Esophagus (tissue), 2 donors: ENCODE results near the gene HOMER1. TPM values are rescaled to one million over a fixed set of nuclear protein-coding genes. Genes with fewer than 3 reads are reported as not detected.

Experiments used
- H3K27ac ChIP-seq, 2 donors: one replicate each; pipeline ENCODE4 v1.5.1; 2013; ENCODE audit warnings: low read depth in 2 of 2, mild to moderate bottlenecking in 2 of 2, inconsistent platforms in 1 of 2, low read length in 1 of 2, moderate library complexity in 1 of 2
- H3K27me3 ChIP-seq, 2 donors: one replicate each; pipeline ENCODE4 v1.6.1; 2013; ENCODE audit warnings: low read length in 2 of 2, control low read depth in 1 of 2, mild to moderate bottlenecking in 1 of 2; ENCODE audit not compliant: insufficient read depth in 2 of 2, control insufficient read depth in 1 of 2
- H3K36me3 ChIP-seq, 2 donors: one replicate each; pipeline ENCODE4 v1.6.1; 2013; ENCODE audit warnings: low read length in 1 of 2; ENCODE audit not compliant: control insufficient read depth in 2 of 2, insufficient read depth in 2 of 2
- H3K4me1 ChIP-seq, 2 donors: one replicate each; pipeline ENCODE4 v1.6.1; 2013; ENCODE audit warnings: low read length in 1 of 2; ENCODE audit not compliant: control insufficient read depth in 2 of 2, insufficient read depth in 2 of 2
- H3K4me3 ChIP-seq, 2 donors: one replicate each; pipeline ENCODE4 v1.5.1; 2013; ENCODE audit warnings: low read length in 2 of 2, mild to moderate bottlenecking in 2 of 2, low read depth in 1 of 2, moderate library complexity in 1 of 2
- H3K9me3 ChIP-seq, 2 donors: one replicate each; pipeline ENCODE4 v1.6.1; 2013; ENCODE audit warnings: mild to moderate bottlenecking in 2 of 2, low read depth in 1 of 2, low read length in 1 of 2, moderate library complexity in 1 of 2; ENCODE audit not compliant: control insufficient read depth in 2 of 2, insufficient read depth in 1 of 2
- WGBS, 2 donors: extraction: QIAGEN DNeasy Blood & Tissue Kit; methylation state at CpG; one replicate each; pipeline ENCODE4 v1.1.7; 2013; 5-methylcytosine and 5-hydroxymethylcytosine counted together
- polyA plus RNA-seq, 2 donors: library from polyadenylated mRNA; stranded (reverse); fragments of 200-250 nt; gene quantifications; one replicate each; pipeline ENCODE4 v1.2.3, GENCODE V29; 2013
- donor health status: healthy with polysubstance abuse.
- donor health status: Bipolar disorder and iron deficiency.

HOMER1 gene
- polyA plus RNA-seq, 2 donors = 1.6 to 1.7 TPM

- H3K27me3 ChIP-seq = no peaks in the 10 kb centered on the region
- H3K27ac ChIP-seq = no peak overlapping the region
- H3K4me3 ChIP-seq = no peak overlapping the region
- H3K36me3 ChIP-seq = no peaks in the 10 kb centered on the region
- H3K9me3 ChIP-seq = no peaks in the 10 kb centered on the region
- WGBS, 2 donors = 74 to 84% methylated on average over 6 of the region's 6 CpGs
- H3K4me1 ChIP-seq = peaks cover 0 to 5% of the 10 kb centered on the region in 2 donors
Observed at GRCh38 chr5:79510638-79511037, 3.3 kb downstream of the HOMER1 start.

- Histone ChIP-seq H3K36me3 (no peaks in the 10 kb centered on the region), H3K4me3 (no peak overlapping the region), H3K4me1 (peaks cover 0 to 5% of the 10 kb centered on the region in 2 donors), H3K27ac (no peak overlapping the region), H3K27me3 (no peaks in the 10 kb centered on the region), H3K9me3 (no peaks in the 10 kb centered on the region)
- WGBS, 2 donors = 93 to 95% methylated on average over 1 of the region's 1 CpG
Observed at GRCh38 chr5:79509244-79509885, 4.6 kb downstream of the HOMER1 start.

- no peak overlapping the region for H3K27ac ChIP-seq
- WGBS, 2 donors = 90 to 92% methylated on average over 2 of the region's 2 CpGs
- no peak overlapping the region for H3K4me3 ChIP-seq
- H3K9me3 ChIP-seq = no peaks in the 10 kb centered on the region
- H3K4me1 ChIP-seq = peaks cover 0 to 5% of the 10 kb centered on the region in 2 donors
- no peaks in the 10 kb centered on the region for H3K27me3 ChIP-seq
- no peaks in the 10 kb centered on the region for H3K36me3 ChIP-seq
Observed at GRCh38 chr5:79508794-79509193, 5.1 kb downstream of the HOMER1 start.

GRCh38 chr5:79508354-79508753 is 5.6 kb downstream of the HOMER1 start:
- Histone ChIP-seq H3K27ac (no peak overlapping the region), H3K27me3 (no peaks in the 10 kb centered on the region), H3K4me1 (peaks cover 0 to 5% of the 10 kb centered on the region in 2 donors), H3K4me3 (no peak overlapping the region), H3K36me3 (no peaks in the 10 kb centered on the region), H3K9me3 (no peaks in the 10 kb centered on the region)
- 34 to 40% methylated on average over 2 of the region's 2 CpGs for WGBS, 2 donors

GRCh38 chr5:79507251-79508205 is 6.4 kb downstream of the HOMER1 start:
- H3K36me3 ChIP-seq = no peaks in the 10 kb centered on the region
- no peak overlapping the region for H3K4me3 ChIP-seq
- no peak overlapping the region for H3K27ac ChIP-seq
- H3K27me3 ChIP-seq = no peaks in the 10 kb centered on the region
- 71 to 73% methylated on average over 6 of the region's 6 CpGs for WGBS, 2 donors
- peaks cover 0 to 5% of the 10 kb centered on the region in 2 donors for H3K4me1 ChIP-seq
- no peaks in the 10 kb centered on the region for H3K9me3 ChIP-seq

GRCh38 chr5:79505138-79505537 is 8.8 kb downstream of the HOMER1 start:
- Histone ChIP-seq H3K36me3 (no peaks in the 10 kb centered on the region), H3K27ac (no peak overlapping the region), H3K4me1 (no peaks in the 10 kb centered on the region), H3K9me3 (no peaks in the 10 kb centered on the region), H3K4me3 (no peak overlapping the region), H3K27me3 (no peaks in the 10 kb centered on the region)
- WGBS, 2 donors = 97 to 100% methylated on average over 1 of the region's 1 CpG

GRCh38 chr5:79503794-79504495 is 10.0 kb downstream of the HOMER1 start:
- Histone ChIP-seq H3K36me3 (no peaks in the 10 kb centered on the region), H3K4me3 (no peak overlapping the region), H3K27me3 (no peaks in the 10 kb centered on the region), H3K27ac (no peak overlapping the region), H3K9me3 (no peaks in the 10 kb centered on the region), H3K4me1 (no peaks in the 10 kb centered on the region)
- WGBS, 2 donors = 70 to 74% methylated on average over 3 of the region's 3 CpGs

- Histone ChIP-seq H3K27ac (no peak overlapping the region), H3K27me3 (no peaks in the 10 kb centered on the region), H3K4me3 (no peak overlapping the region), H3K4me1 (no peaks in the 10 kb centered on the region), H3K9me3 (no peaks in the 10 kb centered on the region), H3K36me3 (no peaks in the 10 kb centered on the region)
- WGBS, 2 donors = 81 to 86% methylated on average over 4 of the region's 4 CpGs
Observed at GRCh38 chr5:79499640-79500273, 14.2 kb downstream of the HOMER1 start.

- Histone ChIP-seq H3K36me3 (no peaks in the 10 kb centered on the region), H3K4me1 (no peaks in the 10 kb centered on the region), H3K27me3 (no peaks in the 10 kb centered on the region), H3K9me3 (no peaks in the 10 kb centered on the region), H3K27ac (no peak overlapping the region), H3K4me3 (no peak overlapping the region)
- WGBS, 2 donors = 33 to 35% methylated on average over 2 of the region's 2 CpGs
Observed at GRCh38 chr5:79495311-79495710, 18.6 kb downstream of the HOMER1 start.
